Breast epithelium (tissue), 4 donors: Measurements from ENCODE around the gene SLC16A9. TPM values are rescaled to one million over a fixed set of nuclear protein-coding genes. Genes with fewer than 3 reads are reported as not detected.
A peak's percentile ranks its signal among the peaks of the same experiment; 100 is the strongest.

ENCODE experiments used
- DNase-seq, 2 donors: peaks; one replicate each; pipeline ENCODE4 v3.0.0-alpha.2; 2019; ENCODE audit warnings: low spot score in 2 of 2
- H3K27ac ChIP-seq, 2 donors: fragments of 200-600 bp; sonication (generic) in 1 of 2; one replicate each; pipeline ENCODE4 v1.5.1; 2016 to 2019; ENCODE audit warnings: mild to moderate bottlenecking in 1 of 2
- H3K27me3 ChIP-seq, 2 donors: fragments of 200-600 bp; sonication (generic) in 1 of 2; one replicate each; pipeline versions ENCODE4 v1.5.1 to v1.6.0; 2017 to 2019; ENCODE audit warnings: control low read depth in 1 of 2, mild to moderate bottlenecking in 1 of 2
- H3K36me3 ChIP-seq: fragments of 200-600 bp; one replicate; pipeline ENCODE4 v1.5.1; 2019
- H3K4me1 ChIP-seq, 2 donors: fragments of 200-600 bp; sonication (generic); one replicate each; pipeline ENCODE4 v1.5.1; 2016 to 2019; ENCODE audit warnings: control low read depth in 1 of 2
- H3K4me3 ChIP-seq, 3 donors: fragments of 200-600 bp; sonication (generic); 1 replicate in 2 of 3; 2 replicates in 1 of 3; pipeline ENCODE4 v1.5.1; 2016 to 2019; ENCODE audit warnings: mild to moderate bottlenecking in 3 of 3, moderate library complexity in 2 of 3
- H3K9me3 ChIP-seq, 2 donors: fragments of 200-600 bp; sonication (generic) in 1 of 2; one replicate each; pipeline ENCODE4 v1.5.1; 2016 to 2019; ENCODE audit warnings: control low read depth in 1 of 2
- CTCF ChIP-seq, 3 donors: fragments of 450-650 bp; IDR thresholded peaks; one replicate each; pipeline ENCODE4 v1.5.1; 2016 to 2017; ENCODE audit warnings: antibody characterized with exemption in 3 of 3, mild to moderate bottlenecking in 3 of 3, moderate library complexity in 3 of 3
- POLR2A ChIP-seq: fragments of 450-650 bp; IDR thresholded peaks from one replicate; pipeline ENCODE4 v1.6.1; 2016; ENCODE audit warnings: antibody characterized with exemption, mild to moderate bottlenecking, moderate library complexity
- POLR2AphosphoS5 ChIP-seq, 3 donors: sonication (generic); formaldehyde crosslinking; IDR thresholded peaks; one replicate each; pipeline ENCODE4 v1.6.1; 2017; ENCODE audit warnings: antibody characterized with exemption in 3 of 3
- intact Hi-C: fragments of 100-400 bp; cut with DNase I; formaldehyde crosslinking; loops from one replicate; pipeline ENCODE4 v1.15.1; 2023; ENCODE audit warnings: low total_unique reads
- total RNA-seq, 3 donors: library from RNA; depleted of rRNA; stranded (reverse); fragments of >200 nt; gene quantifications; one replicate each; pipeline ENCODE4 v1.1.0, GENCODE V29; 2016

SLC16A9 gene
- total RNA-seq, 3 donors from 2014 or later, result 0.32 to 1.2 (median 0.33) TPM

- Histone ChIP-seq H3K27ac (no peak overlapping the region), H3K4me1 (peaks cover 0 to 3% of the 10 kb centered on the region in 2 donors), H3K27me3 (no peaks in the 10 kb centered on the region), H3K4me3 (no peak overlapping the region), H3K9me3 (no peaks in the 10 kb centered on the region), H3K36me3 (no peaks in the 10 kb centered on the region)
- TF ChIP-seq POLR2A, result no peak
- TF ChIP-seq POLR2AphosphoS5 (IDR thresholded peaks at IDR 0.05), result no peak
- TF ChIP-seq CTCF (IDR thresholded peaks at IDR 0.05), result no peak
- intact Hi-C loops, result no loop called here
- DNase-seq, result no peak
Measured at GRCh38 chr10:59711871-59712494, 2.3 kb upstream of the SLC16A9 start.

- Histone ChIP-seq H3K27ac (peak overlapping the region in 1 of 2 donors; percentile 73), H3K9me3 (no peaks in the 10 kb centered on the region), H3K4me3 (peak overlapping the region; percentile 49 to 85 (median 63)), H3K27me3 (no peaks in the 10 kb centered on the region), H3K4me1 (peaks cover 0 to 3% of the 10 kb centered on the region in 2 donors), H3K36me3 (no peaks in the 10 kb centered on the region)
- no peak for DNase-seq
- TF ChIP-seq CTCF (IDR thresholded peaks at IDR 0.05) (no peak), POLR2A (no peak), POLR2AphosphoS5 (IDR thresholded peaks at IDR 0.05) (no peak)
- intact Hi-C loops, result no loop called here
Measured at GRCh38 chr10:59708816-59709394, 745 bp downstream of the SLC16A9 start.

GRCh38 chr10:59706851-59707797 is 2.5 kb downstream of the SLC16A9 start:
- intact Hi-C loops, result no loop called here
- H3K27me3 ChIP-seq, result no peaks in the 10 kb centered on the region
- H3K4me1 ChIP-seq, result peaks cover 0 to 3% of the 10 kb centered on the region in 2 donors
- no peak overlapping the region for H3K4me3 ChIP-seq
- no peak for TF ChIP-seq POLR2AphosphoS5 (IDR thresholded peaks at IDR 0.05)
- TF ChIP-seq POLR2A, result no peak
- TF ChIP-seq CTCF (IDR thresholded peaks at IDR 0.05), result no peak
- no peaks in the 10 kb centered on the region for H3K36me3 ChIP-seq
- DNase-seq, result no peak
- no peak overlapping the region for H3K27ac ChIP-seq
- H3K9me3 ChIP-seq, result no peaks in the 10 kb centered on the region

- Histone ChIP-seq H3K4me3 (no peak overlapping the region), H3K27me3 (no peaks in the 10 kb centered on the region), H3K9me3 (no peaks in the 10 kb centered on the region), H3K27ac (no peak overlapping the region), H3K36me3 (no peaks in the 10 kb centered on the region), H3K4me1 (peaks cover 0 to 3% of the 10 kb centered on the region in 2 donors)
- intact Hi-C loops, result no loop called here
- no peak for DNase-seq
- TF ChIP-seq CTCF (IDR thresholded peaks at IDR 0.05), result no peak
- no peak for TF ChIP-seq POLR2AphosphoS5 (IDR thresholded peaks at IDR 0.05)
- no peak for TF ChIP-seq POLR2A
Measured at GRCh38 chr10:59705931-59706330, 3.7 kb downstream of the SLC16A9 start.
